ENCODE measurements around the gene MYO1A. TPM values are rescaled to one million over a fixed set of nuclear protein-coding genes. Genes with fewer than 3 reads are reported as not detected.

Gene MYO1A
- total RNA-seq, 1 experiment from 2014 or later, result 9.3 TPM

- no peaks in the 10 kb centered on the region for H3K27me3 Mint-ChIP-seq (ENCODE audit: insufficient read depth, unreplicated experiment)
- no peaks in the 10 kb centered on the region for H3K9me3 Mint-ChIP-seq (ENCODE audit: unreplicated experiment)
- no peaks in the 10 kb centered on the region for H3K27me3 ChIP-seq (replicated peaks; ENCODE audit: control insufficient read depth, insufficient read depth, low read length)
- ChIA-PET CTCF (no interaction called here), POLR2A (no interaction called here)
- BruUV-seq (replicated peaks), result no TSS peak
- H3K4me3 Mint-ChIP-seq (ENCODE audit: unreplicated experiment), result no peak overlapping the region
- peaks cover 13% of the 10 kb centered on the region for H3K4me1 ChIP-seq
- H3K9me3 ChIP-seq, result no peaks in the 10 kb centered on the region
- intact Hi-C loops (cut with micrococcal nuclease; ENCODE audit: unreplicated experiment), result no loop called here
- no peak overlapping the region for H3K27ac Mint-ChIP-seq (ENCODE audit: unreplicated experiment)
- peaks cover 5% of the 10 kb centered on the region; the same call in 1 of the 2 replicates for H3K36me3 ChIP-seq (ENCODE audit: control insufficient read depth, insufficient read depth, low read length)
- DNase-seq, result no peak
- peaks cover 16% of the 10 kb centered on the region for H3K4me1 Mint-ChIP-seq (ENCODE audit: low read depth, unreplicated experiment)
- H3K4me3 ChIP-seq (ENCODE audit: low read depth, low read length), result no peak overlapping the region
- no peaks in the 10 kb centered on the region for H3K36me3 Mint-ChIP-seq (ENCODE audit: insufficient read depth, unreplicated experiment)
- no peak for TF ChIP-seq CTCF (IDR thresholded peaks at IDR 0.05; ENCODE audit: insufficient read depth in 1 of 2, low read depth in 1 of 2, low read length in 1 of 2, severe bottlenecking in 1 of 2, unreplicated experiment in 1 of 2)
These were observed 5.0 kb downstream of the MYO1A start for GRCh38 chr12:57044889-57045288.

DNA sequence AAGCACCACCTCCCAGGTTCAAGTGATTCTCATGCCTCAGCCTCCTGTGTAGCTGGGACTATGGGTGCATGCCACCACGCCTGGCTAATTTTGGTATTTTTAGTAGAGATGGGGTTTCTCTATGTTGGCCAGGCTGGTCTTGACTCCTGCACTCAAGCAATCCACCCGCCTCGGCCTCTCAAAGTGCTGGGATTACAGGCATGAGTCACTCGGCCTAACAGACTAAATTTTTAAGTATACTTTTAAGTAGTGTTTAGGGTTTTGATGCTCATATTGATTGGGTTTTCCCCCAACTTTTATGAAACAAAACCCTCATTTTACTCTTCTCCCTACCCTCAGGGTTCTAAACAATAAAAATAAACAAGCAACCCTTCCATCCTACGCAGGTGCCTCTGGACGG is 5.5 kb downstream of the MYO1A start:
- Histone ChIP-seq H3K4me3 (ENCODE audit: low read depth, low read length) (no peak overlapping the region), H3K9me3 (no peaks in the 10 kb centered on the region), H3K27me3 (replicated peaks; ENCODE audit: control insufficient read depth, insufficient read depth, low read length) (no peaks in the 10 kb centered on the region), H3K4me1 (peaks cover 9% of the 10 kb centered on the region), H3K36me3 (ENCODE audit: control insufficient read depth, insufficient read depth, low read length) (peaks cover 5% of the 10 kb centered on the region; the same call in 1 of the 2 replicates)
- CTCF ChIA-PET, result no interaction called here
- no peak overlapping the region for H3K4me3 Mint-ChIP-seq (ENCODE audit: unreplicated experiment)
- no peak for DNase-seq
- peaks cover 12% of the 10 kb centered on the region for H3K4me1 Mint-ChIP-seq (ENCODE audit: low read depth, unreplicated experiment)
- no peak for TF ChIP-seq CTCF (IDR thresholded peaks at IDR 0.05; ENCODE audit: insufficient read depth in 1 of 2, low read depth in 1 of 2, low read length in 1 of 2, severe bottlenecking in 1 of 2, unreplicated experiment in 1 of 2)
- no TSS peak for BruUV-seq (replicated peaks)
- H3K9me3 Mint-ChIP-seq (ENCODE audit: unreplicated experiment), result no peaks in the 10 kb centered on the region
- H3K27ac Mint-ChIP-seq (ENCODE audit: unreplicated experiment), result no peak overlapping the region
- POLR2A ChIA-PET, result no interaction called here
- H3K36me3 Mint-ChIP-seq (ENCODE audit: insufficient read depth, unreplicated experiment), result no peaks in the 10 kb centered on the region
- H3K27me3 Mint-ChIP-seq (ENCODE audit: insufficient read depth, unreplicated experiment), result no peaks in the 10 kb centered on the region
- intact Hi-C loops (cut with micrococcal nuclease; ENCODE audit: unreplicated experiment), result no loop called here

DNA sequence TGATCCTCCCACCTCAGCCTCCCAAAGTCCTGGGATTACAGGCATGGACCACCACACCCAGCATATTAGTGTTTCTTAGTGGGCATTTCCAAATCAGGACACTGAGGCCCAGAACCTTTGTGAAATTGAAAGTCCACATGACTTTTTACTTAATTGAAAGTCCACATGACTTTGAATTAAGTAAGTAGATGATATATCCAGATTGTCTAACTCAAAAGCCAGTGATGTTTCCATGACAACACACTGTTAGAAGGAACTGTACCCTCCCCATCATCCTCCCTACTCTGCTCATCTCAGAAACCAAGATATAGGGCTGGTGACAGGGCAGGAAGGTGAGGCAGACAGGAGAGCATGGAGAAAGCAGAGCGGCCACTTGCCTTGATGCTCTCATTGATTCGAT is 7.2 kb downstream of the MYO1A start:
- Mint-ChIP-seq H3K4me1 (ENCODE audit: low read depth, unreplicated experiment) (no peaks in the 10 kb centered on the region), H3K36me3 (ENCODE audit: insufficient read depth, unreplicated experiment) (no peaks in the 10 kb centered on the region), H3K9me3 (ENCODE audit: unreplicated experiment) (no peaks in the 10 kb centered on the region), H3K27me3 (ENCODE audit: insufficient read depth, unreplicated experiment) (no peaks in the 10 kb centered on the region), H3K4me3 (ENCODE audit: unreplicated experiment) (no peak overlapping the region), H3K27ac (ENCODE audit: unreplicated experiment) (no peak overlapping the region)
- intact Hi-C loops (cut with micrococcal nuclease; ENCODE audit: unreplicated experiment), result no loop called here
- no peak overlapping the region for H3K4me3 ChIP-seq (ENCODE audit: low read depth, low read length)
- no peaks in the 10 kb centered on the region for H3K9me3 ChIP-seq
- ChIA-PET CTCF (no interaction called here), POLR2A (interaction anchor here (0.7 kb wide), 1 partner anchor 25 kb away, joined by 9 read pairs; no protein-coding TSS in a partner anchor)
- peaks cover 5% of the 10 kb centered on the region; the same call in 1 of the 2 replicates for H3K36me3 ChIP-seq (ENCODE audit: control insufficient read depth, insufficient read depth, low read length)
- no peaks in the 10 kb centered on the region for H3K27me3 ChIP-seq (replicated peaks; ENCODE audit: control insufficient read depth, insufficient read depth, low read length)
- no peak for TF ChIP-seq CTCF (IDR thresholded peaks at IDR 0.05; ENCODE audit: insufficient read depth in 1 of 2, low read depth in 1 of 2, low read length in 1 of 2, severe bottlenecking in 1 of 2, unreplicated experiment in 1 of 2)
- no peaks in the 10 kb centered on the region for H3K4me1 ChIP-seq
- BruUV-seq (replicated peaks), result no TSS peak
- DNase-seq, result no peak

Measured in Caco-2 (cell line).